ENCODE results near the gene LKAAEAR1. TPM values are rescaled to one million over a fixed set of nuclear protein-coding genes. Genes with fewer than 3 reads are reported as not detected.

The LKAAEAR1 gene
- total and polyA plus RNA-seq, 2 of the 13 experiments (the other 11 are each of a cell fraction or from before 2014, with no cell fraction given), result not detected

GRCh38 chr20:64092258-64093012, 8.2 kb upstream of the LKAAEAR1 start (continued):
- no peak for TF ChIP-seq BATF2 (CRISPR knock-in tag; IDR thresholded peaks at IDR 0.05)
- no peak for TF ChIP-seq NONO (IDR thresholded peaks at IDR 0.05)
- TF ChIP-seq NONO (CRISPR knock-in tag; conservative IDR thresholded peaks at IDR 0.05), result no peak
- 0 out of 2 replicates have a peak, but pooled peaks have one; percentile 55 for TF ChIP-seq ZNF572 (CRISPR knock-in tag; IDR thresholded peaks at IDR 0.05)
- peak; percentile 3; the same call in 1 of the 2 replicates for TF ChIP-seq ZNF691 (CRISPR knock-in tag; IDR thresholded peaks at IDR 0.05; ENCODE audit: borderline replicate concordance, low read depth)
- TF ChIP-seq ZNF766 (CRISPR knock-in tag; IDR thresholded peaks at IDR 0.05; ENCODE audit: borderline replicate concordance), result no peak
- TF ChIP-seq ZNF891 (CRISPR knock-in tag; IDR thresholded peaks at IDR 0.05), result peak; percentile 18; the same call in 1 of the 2 replicates
- 0 out of 2 replicates have a peak, but pooled peaks have one; percentile 7 for TF ChIP-seq ZNF788 (CRISPR knock-in tag; IDR thresholded peaks at IDR 0.05; ENCODE audit: borderline replicate concordance)
- TF ChIP-seq REST (IDR thresholded peaks at IDR 0.05; ENCODE audit: borderline replicate concordance in 1 of 2, low read depth in 1 of 2, low read length in 2 of 2), result no peak; a peak in 1 of 4 replicates
- TF ChIP-seq NFE2L1 (CRISPR knock-in tag; IDR thresholded peaks at IDR 0.05; ENCODE audit: borderline replicate concordance), result peak; percentile 80; the same call in 1 of the 2 replicates
- no peak for TF ChIP-seq AKAP8 (CRISPR knock-in tag; IDR thresholded peaks at IDR 0.05)
- no peak for TF ChIP-seq PATZ1 (CRISPR knock-in tag; IDR thresholded peaks at IDR 0.05)
- TF ChIP-seq XBP1 (CRISPR knock-in tag; IDR thresholded peaks at IDR 0.05), result no peak
- TF ChIP-seq HNF1A (IDR thresholded peaks at IDR 0.05; ENCODE audit: low read depth), result no peak
- TF ChIP-seq HNF1A (CRISPR knock-in tag; IDR thresholded peaks at IDR 0.05; ENCODE audit: borderline replicate concordance), result no peak

Measured in HepG2 (cell line).